Omental fat pad (tissue), 4 donors: Measurements from ENCODE around the gene NFX1. TPM values are rescaled to one million over a fixed set of nuclear protein-coding genes. Genes with fewer than 3 reads are reported as not detected.
"Not testable (repeated sequence)": the region's sequence is repeated elsewhere in the genome, so short reads cannot be mapped to it uniquely, and the experiment has no call there.

Source experiments
- ATAC-seq: fragments of 150-250 bp; one replicate; pipeline ENCODE4 v1.9.1; 2016; ENCODE audit warnings: mild to moderate bottlenecking, moderate library complexity; ENCODE audit not compliant: low FRiP score
- DNase-seq: peaks from one replicate; pipeline ENCODE4 v3.0.0-alpha.2; 2019; ENCODE audit warnings: low spot score
- total RNA-seq, 4 donors: library from RNA; depleted of rRNA; stranded (reverse); fragments of >200 nt; gene quantifications; one replicate each; pipeline ENCODE4 v1.1.0, GENCODE V29; 2016
- TF ChIP-seq, protein P1 (sequence below), 3 donors: fragments of 450-650 bp; IDR thresholded peaks; one replicate each; pipeline ENCODE4 v1.5.1; 2016 to 2017; ENCODE audit warnings: antibody characterized with exemption in 3 of 3, mild to moderate bottlenecking in 3 of 3, moderate library complexity in 2 of 3

NFX1 gene
- total RNA-seq, 4 donors from 2014 or later: 31.4 to 37.4 (median 34.9) TPM

DNA sequence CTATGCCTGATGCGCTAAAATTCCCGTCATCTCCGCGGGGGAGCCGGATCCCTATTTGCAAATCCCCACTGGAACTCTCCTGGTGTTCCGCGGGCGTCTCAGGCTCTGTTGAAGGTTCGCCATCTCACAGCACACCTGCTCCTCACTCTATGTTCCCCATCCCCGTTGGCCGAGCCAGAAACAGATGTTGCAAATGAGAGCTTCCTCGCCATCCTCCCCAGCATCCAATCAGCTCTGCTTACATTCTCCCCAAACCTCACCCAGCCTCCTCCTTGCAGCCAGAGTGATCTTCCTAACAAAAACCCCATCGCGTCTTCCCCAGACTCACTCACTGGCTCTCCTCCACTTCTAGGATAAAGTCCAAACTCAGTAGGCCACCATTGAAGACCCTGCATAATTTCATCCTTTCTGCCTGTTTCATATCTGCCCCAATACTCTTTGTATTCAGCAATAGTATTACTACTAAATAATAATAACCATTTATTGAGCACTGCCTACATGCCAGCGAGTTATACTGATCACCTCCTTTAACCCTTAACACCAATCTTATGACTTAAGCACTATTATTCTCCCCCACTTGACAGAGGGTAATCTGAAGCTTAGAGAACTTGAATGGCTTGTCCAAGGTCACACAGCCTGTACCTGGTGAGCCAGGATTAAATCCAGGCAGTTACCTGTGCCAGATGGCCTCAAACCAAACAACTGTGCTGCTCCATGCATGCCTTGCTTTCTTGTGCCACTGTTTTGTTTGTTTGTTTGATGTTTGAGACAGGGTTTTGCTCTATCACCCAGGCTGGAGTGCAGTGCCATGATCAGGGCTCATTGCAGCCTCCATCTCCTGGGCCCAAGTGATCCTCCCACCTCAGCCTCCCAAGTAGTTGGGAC lies 98.0 kb downstream of the NFX1 start:
- no peak for ATAC-seq
- TF ChIP-seq, protein P1, sequence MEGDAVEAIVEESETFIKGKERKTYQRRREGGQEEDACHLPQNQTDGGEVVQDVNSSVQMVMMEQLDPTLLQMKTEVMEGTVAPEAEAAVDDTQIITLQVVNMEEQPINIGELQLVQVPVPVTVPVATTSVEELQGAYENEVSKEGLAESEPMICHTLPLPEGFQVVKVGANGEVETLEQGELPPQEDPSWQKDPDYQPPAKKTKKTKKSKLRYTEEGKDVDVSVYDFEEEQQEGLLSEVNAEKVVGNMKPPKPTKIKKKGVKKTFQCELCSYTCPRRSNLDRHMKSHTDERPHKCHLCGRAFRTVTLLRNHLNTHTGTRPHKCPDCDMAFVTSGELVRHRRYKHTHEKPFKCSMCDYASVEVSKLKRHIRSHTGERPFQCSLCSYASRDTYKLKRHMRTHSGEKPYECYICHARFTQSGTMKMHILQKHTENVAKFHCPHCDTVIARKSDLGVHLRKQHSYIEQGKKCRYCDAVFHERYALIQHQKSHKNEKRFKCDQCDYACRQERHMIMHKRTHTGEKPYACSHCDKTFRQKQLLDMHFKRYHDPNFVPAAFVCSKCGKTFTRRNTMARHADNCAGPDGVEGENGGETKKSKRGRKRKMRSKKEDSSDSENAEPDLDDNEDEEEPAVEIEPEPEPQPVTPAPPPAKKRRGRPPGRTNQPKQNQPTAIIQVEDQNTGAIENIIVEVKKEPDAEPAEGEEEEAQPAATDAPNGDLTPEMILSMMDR (IDR thresholded peaks at IDR 0.05): no peak

DNA sequence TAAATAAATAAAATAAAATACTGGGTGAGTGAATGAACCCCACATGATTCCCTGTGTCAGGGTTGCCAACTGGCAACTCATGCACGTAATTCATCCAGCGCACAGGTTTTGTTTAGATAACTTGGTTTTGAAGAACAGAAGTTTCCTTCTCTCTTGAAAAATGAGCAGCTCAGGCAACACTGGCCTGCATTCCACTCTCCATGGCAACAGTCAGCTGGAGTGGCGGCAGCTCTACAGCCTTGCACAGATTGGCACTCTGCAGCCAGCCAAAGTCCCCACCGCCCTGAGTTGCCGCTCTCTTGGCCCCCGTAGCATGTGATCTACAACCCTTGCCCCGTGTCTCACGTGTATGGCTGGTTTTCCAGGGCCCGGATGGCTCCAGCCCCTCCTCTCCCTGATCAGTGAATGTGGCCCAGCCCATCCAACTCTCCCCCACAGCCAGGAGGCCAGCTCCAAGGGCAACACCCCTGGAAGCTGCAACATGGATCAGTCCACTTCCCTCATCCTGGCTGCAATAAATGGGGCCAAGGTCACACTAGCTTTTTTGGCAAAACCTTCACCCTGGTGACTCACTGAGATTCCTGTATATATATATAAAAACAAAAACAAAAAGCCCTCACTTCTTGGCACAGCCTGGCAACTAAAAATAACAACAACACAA lies 100.9 kb downstream of the NFX1 start:
- ATAC-seq, DNase-seq: not testable (repeated sequence)

More for the DNA sequence above, 98.0 kb downstream of the NFX1 start:
- DNase-seq: no peak

DNA sequence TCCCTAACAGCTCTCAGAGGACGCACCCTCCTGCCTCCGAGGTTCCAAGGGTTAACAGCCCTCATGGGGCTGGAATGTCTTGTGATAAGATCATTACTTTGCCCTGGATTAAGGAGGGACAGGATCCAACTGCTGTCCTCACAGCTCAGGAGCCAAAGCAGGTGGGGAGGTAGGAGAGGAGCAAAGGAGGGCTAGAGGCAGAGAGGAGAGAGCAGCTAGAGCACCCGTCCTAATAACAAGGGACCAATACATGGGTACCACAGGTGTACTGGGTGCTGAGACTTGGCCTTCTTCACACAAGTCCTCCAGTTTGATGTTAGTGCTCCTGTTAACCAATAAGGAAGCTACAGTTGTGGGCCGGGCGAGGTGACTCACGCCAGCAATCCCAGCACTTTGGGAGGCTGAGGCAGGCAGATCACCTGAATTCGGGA lies 102.3 kb downstream of the NFX1 start:
- DNase-seq, ATAC-seq: not testable (repeated sequence)

DNA sequence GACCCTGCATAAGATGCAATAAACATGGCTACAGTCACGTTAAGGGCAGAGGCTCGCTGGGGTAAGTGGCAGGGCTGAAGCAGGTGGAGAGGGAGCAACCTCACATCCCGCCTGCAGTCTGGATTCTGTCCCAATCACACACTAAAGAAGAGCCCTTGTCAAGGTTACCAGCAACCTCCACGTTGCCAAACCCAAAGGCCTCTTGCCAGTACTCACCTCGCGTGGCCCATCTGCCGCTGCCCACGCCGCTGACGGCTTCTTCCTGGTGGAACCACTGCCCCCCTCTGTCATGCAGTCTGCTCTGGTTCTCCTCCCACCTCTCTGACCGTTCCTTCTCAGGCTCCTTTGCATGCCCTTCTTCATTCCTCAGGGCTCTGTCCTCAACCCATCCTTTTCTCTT lies 103.3 kb downstream of the NFX1 start:
- ATAC-seq: no peak
- TF ChIP-seq, protein P1 (IDR thresholded peaks at IDR 0.05): no peak
- DNase-seq: no peak

DNA sequence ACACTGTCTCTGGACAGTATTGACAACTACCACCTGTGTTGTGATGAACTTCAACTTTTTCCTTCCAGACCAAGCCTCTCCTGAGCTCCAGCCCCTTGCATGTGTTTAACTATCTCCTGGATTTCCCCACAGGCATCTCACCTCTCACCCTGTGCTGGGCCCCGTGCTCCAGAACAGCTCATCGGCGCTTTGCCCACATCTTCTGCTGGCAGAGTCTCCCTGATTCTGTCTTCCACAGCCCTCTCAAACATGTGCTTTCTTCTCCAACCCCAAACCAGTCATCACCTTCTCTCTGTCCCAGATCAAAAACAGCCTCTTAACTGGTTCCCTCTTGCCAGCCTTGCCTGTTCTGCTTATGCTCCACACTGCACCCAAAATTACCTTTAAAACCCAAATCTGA lies 103.7 kb downstream of the NFX1 start:
- not testable (repeated sequence) for DNase-seq, ATAC-seq

DNA sequence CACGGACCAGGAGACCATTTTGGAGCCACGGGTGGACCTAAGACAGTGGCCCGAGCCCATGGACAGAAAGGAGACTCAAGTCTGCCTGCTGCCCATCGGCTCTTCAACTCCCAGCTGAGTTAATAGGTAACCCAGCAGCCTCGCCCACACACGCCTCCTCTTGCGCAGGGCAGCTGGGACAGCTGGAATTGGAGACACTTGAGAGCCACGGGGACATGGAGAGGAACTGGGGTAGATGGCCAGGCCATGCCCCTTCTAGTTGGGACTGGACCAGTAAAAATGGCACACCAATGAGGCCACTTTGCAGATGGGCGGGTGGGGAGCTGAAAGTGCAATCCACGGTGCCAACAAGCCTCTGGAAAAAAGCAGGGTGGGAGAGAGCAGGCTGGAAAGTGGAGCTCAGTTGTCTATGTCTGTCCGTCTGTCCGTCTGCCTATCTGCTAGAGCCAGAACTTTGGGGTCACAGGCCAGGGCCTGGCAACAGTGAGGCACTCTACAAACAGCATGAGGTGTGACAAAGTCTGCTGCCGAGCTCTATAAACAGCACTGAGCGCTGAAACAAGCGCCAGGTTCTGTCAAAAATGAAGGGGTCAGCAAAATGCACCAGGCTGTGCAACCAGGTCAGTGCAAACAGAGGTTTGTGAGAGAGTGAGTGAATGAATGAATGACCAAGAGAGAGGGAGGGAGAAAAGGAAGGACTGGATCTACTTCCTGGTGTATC lies 105.0 kb downstream of the NFX1 start:
- DNase-seq, ATAC-seq: not testable (repeated sequence)

DNA sequence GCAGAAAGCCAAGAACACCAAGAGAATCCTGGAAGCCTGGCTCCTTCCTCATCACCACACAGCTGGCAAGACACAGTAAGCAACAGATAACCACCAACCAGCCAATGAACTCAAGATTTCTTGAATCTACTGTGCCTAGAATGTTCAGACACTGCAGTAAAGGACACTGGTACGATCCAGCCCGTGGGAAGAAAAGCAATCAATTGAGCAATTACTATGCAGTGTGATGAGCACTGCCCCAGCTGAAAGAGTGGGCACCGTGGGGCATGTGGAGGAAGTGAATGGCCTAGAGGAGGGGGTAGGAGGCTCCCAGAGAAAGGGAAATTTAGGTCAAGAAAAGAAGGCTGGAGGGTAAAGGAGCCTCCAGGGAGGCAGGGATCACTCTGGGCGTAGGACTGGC lies 107.5 kb downstream of the NFX1 start:
- not testable (repeated sequence) for ATAC-seq

DNA sequence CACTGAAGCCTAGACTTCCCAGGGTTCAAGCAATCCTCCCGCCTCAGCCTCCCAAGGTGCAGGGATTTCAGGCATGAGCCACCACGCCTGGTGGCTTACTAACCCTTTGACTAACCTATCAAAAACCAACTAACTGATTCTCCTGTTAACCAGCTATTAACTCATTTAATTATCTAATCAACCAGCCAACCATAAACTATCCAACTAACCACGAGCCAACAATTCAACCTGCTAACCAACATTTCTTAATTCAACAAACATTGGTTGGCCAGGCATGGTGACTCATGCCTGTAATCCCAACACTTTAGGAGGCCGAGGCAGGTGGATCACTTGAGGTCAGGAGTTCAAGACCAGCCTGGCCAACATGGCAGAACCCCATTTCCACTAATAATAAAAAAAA lies 108.7 kb downstream of the NFX1 start:
- not testable (repeated sequence) for ATAC-seq, DNase-seq

More for the DNA sequence above, 107.5 kb downstream of the NFX1 start:
- DNase-seq: not testable (repeated sequence)

DNA sequence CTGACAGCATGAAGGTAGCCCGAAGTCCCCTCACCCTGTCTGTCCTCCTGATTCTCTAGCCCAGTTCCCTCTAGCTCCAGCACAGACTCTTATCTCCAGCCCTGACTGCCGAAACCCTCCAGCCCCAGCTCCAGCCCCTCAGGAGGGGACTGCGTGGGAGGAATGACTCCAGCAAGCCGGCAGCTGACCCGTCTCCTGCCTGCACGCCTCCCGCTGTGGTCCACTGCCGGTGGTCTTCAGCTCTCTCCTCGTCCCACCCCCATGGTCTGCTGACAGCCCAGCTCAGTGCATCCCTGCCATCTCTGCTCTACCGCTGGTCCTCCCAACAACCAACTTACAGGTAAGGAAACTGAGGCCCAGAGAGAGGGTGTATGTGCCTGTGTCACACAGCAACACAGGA lies 111.5 kb downstream of the NFX1 start:
- DNase-seq, ATAC-seq: not testable (repeated sequence)

DNA sequence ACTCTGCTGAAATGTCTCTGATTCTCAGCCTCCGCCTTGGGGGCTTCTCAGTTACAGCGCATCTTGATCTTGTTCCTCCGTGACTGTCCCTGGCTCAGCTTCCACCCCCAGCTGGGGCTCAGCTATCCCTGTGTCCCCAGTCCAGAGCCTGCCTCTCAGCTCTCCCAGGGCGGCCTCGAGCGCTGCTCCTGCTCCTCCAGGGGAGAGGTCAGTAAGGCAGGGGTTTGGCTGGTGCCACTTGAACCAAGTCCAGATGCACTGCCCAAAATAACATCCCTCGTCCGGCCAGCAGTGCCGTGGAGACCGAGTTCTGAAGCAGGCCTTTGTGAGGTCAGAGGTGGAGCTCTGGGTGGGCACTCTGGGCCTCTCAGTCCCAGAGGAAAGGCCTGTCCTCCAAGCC lies 112.1 kb downstream of the NFX1 start, which contains the start of gene AQP7:
AQP7 (minus strand) TSS at position 198 of the 400 bp plus-strand sequence. CDS start 1,306 bp downstream, outside the sequence.
- DNase-seq, ATAC-seq: not testable (repeated sequence)
